Endothelial cell of umbilical vein (primary cell): ENCODE measurements around the gene CENPB.

ENCODE experiments used
- MAX ChIP-seq: IDR thresholded peaks from 2 replicates; pipeline ENCODE4 v1.6.1; 2011; ENCODE audit not compliant: insufficient read depth, insufficient read length
- POLR2A ChIP-seq: IDR thresholded peaks from 2 replicates; pipeline ENCODE4 v1.6.1; 2012; ENCODE audit warnings: low read depth, mild to moderate bottlenecking, control low read depth, low read length
- TF ChIP-seq, protein P1 (sequence below), 2 donors: IDR thresholded peaks; 1 replicate in 1 of 2; 2 replicates in 1 of 2; pipeline ENCODE4 v1.5.1; 2011; ENCODE audit warnings: low read length in 2 of 2, mild to moderate bottlenecking in 2 of 2, moderate library complexity in 2 of 2, control low read depth in 1 of 2, inconsistent platforms in 1 of 2, low read depth in 1 of 2; ENCODE audit not compliant: insufficient read depth in 1 of 2; ENCODE audit errors: extremely low read depth in 1 of 2

- TF ChIP-seq MAX: no peak
- TF ChIP-seq POLR2A: no peak
- TF ChIP-seq, protein P1, sequence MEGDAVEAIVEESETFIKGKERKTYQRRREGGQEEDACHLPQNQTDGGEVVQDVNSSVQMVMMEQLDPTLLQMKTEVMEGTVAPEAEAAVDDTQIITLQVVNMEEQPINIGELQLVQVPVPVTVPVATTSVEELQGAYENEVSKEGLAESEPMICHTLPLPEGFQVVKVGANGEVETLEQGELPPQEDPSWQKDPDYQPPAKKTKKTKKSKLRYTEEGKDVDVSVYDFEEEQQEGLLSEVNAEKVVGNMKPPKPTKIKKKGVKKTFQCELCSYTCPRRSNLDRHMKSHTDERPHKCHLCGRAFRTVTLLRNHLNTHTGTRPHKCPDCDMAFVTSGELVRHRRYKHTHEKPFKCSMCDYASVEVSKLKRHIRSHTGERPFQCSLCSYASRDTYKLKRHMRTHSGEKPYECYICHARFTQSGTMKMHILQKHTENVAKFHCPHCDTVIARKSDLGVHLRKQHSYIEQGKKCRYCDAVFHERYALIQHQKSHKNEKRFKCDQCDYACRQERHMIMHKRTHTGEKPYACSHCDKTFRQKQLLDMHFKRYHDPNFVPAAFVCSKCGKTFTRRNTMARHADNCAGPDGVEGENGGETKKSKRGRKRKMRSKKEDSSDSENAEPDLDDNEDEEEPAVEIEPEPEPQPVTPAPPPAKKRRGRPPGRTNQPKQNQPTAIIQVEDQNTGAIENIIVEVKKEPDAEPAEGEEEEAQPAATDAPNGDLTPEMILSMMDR (IDR thresholded peaks at IDR 0.05; ENCODE audit: extremely low read depth in 1 of 2, insufficient read depth in 1 of 2, low read depth in 1 of 2, low read length in 2 of 2): no peak
Observed at GRCh38 chr20:3808544-3808943, 22.0 kb upstream of the CENPB start.
